ENCODE measurements around the gene RNASEH1.

RNASEH1 gene

GRCh38 chr2:3587432-3587831 lies 29.3 kb upstream of the RNASEH1 start:
- Histone ChIP-seq H3K9me2 (replicated peaks; ENCODE audit: insufficient read depth, low read length) (no peaks in the 10 kb centered on the region), H2AFZ (ENCODE audit: low read depth, low read length, severe bottlenecking) (no peak overlapping the region), H4K20me1 (ENCODE audit: low read depth, low read length) (no peaks in the 10 kb centered on the region)

GRCh38 chr2:3587021-3587420 lies 28.9 kb upstream of the RNASEH1 start:
- H3K79me2 ChIP-seq (ENCODE audit: insufficient read depth, low read length), result no peaks in the 10 kb centered on the region
- H3K4me3 ChIP-seq (ENCODE audit: insufficient read depth, low read length, poor library complexity, severe bottlenecking), result no peak overlapping the region

More at GRCh38 chr2:3587432-3587831, 29.3 kb upstream of the RNASEH1 start:
- Histone ChIP-seq H3K79me2 (ENCODE audit: insufficient read depth, low read length) (no peaks in the 10 kb centered on the region), H3K27ac (ENCODE audit: low read depth, low read length) (no peak overlapping the region), H3K9me3 (ENCODE audit: insufficient read depth, low read length) (no peaks in the 10 kb centered on the region), H3K9ac (ENCODE audit: low read length) (no peak overlapping the region), H3K27me3 (ENCODE audit: low read length) (no peaks in the 10 kb centered on the region), H3K4me2 (ENCODE audit: low read depth, low read length, poor library complexity, severe bottlenecking) (no peak overlapping the region), H3F3A (ENCODE audit: insufficient read depth) (peaks cover 27% of the 10 kb centered on the region), H3K36me3 (ENCODE audit: low read length) (peaks cover 10% of the 10 kb centered on the region; the same call in 1 of the 2 replicates), H3K4me3 (ENCODE audit: insufficient read depth, low read length, poor library complexity, severe bottlenecking) (no peak overlapping the region)
- TF ChIP-seq CTCF (IDR thresholded peaks at IDR 0.05; ENCODE audit: insufficient read depth, low read length, poor library complexity, severe bottlenecking) (no peak), EZH2phosphoT487 (conservative IDR thresholded peaks at IDR 0.05; ENCODE audit: low read length) (no peak)

GRCh38 chr2:3586220-3586619 lies 28.1 kb upstream of the RNASEH1 start:
- no peak for TF ChIP-seq EZH2phosphoT487 (conservative IDR thresholded peaks at IDR 0.05; ENCODE audit: low read length)
- no peak for TF ChIP-seq CTCF (IDR thresholded peaks at IDR 0.05; ENCODE audit: insufficient read depth, low read length, poor library complexity, severe bottlenecking)
- Histone ChIP-seq H3K27me3 (ENCODE audit: low read length) (no peaks in the 10 kb centered on the region), H2AFZ (ENCODE audit: low read depth, low read length, severe bottlenecking) (no peak overlapping the region), H3K4me3 (ENCODE audit: insufficient read depth, low read length, poor library complexity, severe bottlenecking) (no peak overlapping the region), H3K36me3 (ENCODE audit: low read length) (peaks cover 17% of the 10 kb centered on the region), H3K9me2 (replicated peaks; ENCODE audit: insufficient read depth, low read length) (no peaks in the 10 kb centered on the region), H3F3A (ENCODE audit: insufficient read depth) (peaks cover 40% of the 10 kb centered on the region), H3K79me2 (ENCODE audit: insufficient read depth, low read length) (no peaks in the 10 kb centered on the region), H3K9ac (ENCODE audit: low read length) (no peak overlapping the region), H3K9me3 (ENCODE audit: insufficient read depth, low read length) (no peaks in the 10 kb centered on the region), H3K4me2 (ENCODE audit: low read depth, low read length, poor library complexity, severe bottlenecking) (no peak overlapping the region), H3K27ac (ENCODE audit: low read depth, low read length) (no peak overlapping the region), H4K20me1 (ENCODE audit: low read depth, low read length) (0 out of 2 replicates have a peak, but pooled peaks cover 3% of the 10 kb centered on the region)

More at GRCh38 chr2:3587021-3587420, 28.9 kb upstream of the RNASEH1 start:
- Histone ChIP-seq H4K20me1 (ENCODE audit: low read depth, low read length) (no peaks in the 10 kb centered on the region), H3K9me2 (replicated peaks; ENCODE audit: insufficient read depth, low read length) (no peaks in the 10 kb centered on the region), H3K4me2 (ENCODE audit: low read depth, low read length, poor library complexity, severe bottlenecking) (no peak overlapping the region), H3K36me3 (ENCODE audit: low read length) (peaks cover 10% of the 10 kb centered on the region; the same call in 1 of the 2 replicates), H3F3A (ENCODE audit: insufficient read depth) (peaks cover 32% of the 10 kb centered on the region), H3K9me3 (ENCODE audit: insufficient read depth, low read length) (no peaks in the 10 kb centered on the region), H2AFZ (ENCODE audit: low read depth, low read length, severe bottlenecking) (no peak overlapping the region), H3K27me3 (ENCODE audit: low read length) (no peaks in the 10 kb centered on the region), H3K27ac (ENCODE audit: low read depth, low read length) (no peak overlapping the region), H3K9ac (ENCODE audit: low read length) (no peak overlapping the region)
- no peak for TF ChIP-seq CTCF (IDR thresholded peaks at IDR 0.05; ENCODE audit: insufficient read depth, low read length, poor library complexity, severe bottlenecking)
- no peak for TF ChIP-seq EZH2phosphoT487 (conservative IDR thresholded peaks at IDR 0.05; ENCODE audit: low read length)

Measured in SU-DHL-6 (cell line).